DLD1 (cell line): Measurements from ENCODE around the gene PTGDR2.

Source experiments
- in situ Hi-C: cut with HindIII; loops from 2 replicates; pipeline ENCODE4 v1.10.0; 2017; ENCODE audit warnings: low sequenced_read_pairs

PTGDR2 gene

DNA sequence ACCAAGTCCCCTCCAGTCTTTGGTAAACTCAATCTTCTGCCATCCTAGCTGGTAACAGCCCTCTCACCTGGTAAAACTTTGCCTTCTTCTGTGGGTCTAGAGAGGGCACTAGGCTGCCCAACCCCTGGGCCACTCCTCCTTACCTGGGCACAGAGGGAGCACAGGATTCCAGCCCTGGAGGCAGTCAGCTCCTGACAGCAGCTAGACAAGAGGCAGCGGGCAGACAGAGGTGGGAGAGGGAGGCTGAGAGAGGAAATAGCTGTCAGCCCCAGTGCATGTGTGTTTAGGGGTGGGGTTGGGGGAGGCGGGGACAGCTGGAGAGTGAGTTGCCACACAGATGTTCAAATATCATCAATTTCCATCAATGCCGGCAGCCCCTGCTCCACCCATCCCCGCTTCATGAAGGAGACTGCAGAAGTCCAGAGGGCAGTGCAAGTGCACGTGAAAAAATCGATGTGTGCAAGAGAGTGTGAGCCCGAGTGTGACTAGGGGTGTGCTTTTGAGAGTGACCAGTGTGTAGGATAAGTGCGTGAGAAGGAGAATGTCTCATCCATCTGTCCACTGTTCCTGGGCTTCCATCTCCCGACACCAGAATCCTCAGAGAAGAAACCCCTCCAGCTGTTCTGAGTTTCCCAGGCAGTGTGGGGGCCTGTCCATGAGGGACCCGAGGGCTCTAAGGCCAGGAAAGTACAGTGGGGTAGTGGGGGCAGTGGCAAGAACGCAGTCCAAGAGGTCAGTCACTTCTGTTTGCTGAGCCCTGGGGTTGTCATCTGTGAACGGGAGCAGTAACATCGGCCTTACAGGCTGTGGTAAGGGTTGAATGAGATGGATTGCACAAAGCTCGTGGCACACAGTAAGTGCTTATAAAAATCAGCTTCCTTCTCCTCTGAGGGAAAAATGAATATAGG lies at the start of gene PTGDR2:
Gene PTGDR2 (minus strand): TSS at position 225 of the 908 bp plus-strand sequence. CDS start 2,228 bp downstream, outside the sequence.
- in situ Hi-C loops, result no loop called here

DNA sequence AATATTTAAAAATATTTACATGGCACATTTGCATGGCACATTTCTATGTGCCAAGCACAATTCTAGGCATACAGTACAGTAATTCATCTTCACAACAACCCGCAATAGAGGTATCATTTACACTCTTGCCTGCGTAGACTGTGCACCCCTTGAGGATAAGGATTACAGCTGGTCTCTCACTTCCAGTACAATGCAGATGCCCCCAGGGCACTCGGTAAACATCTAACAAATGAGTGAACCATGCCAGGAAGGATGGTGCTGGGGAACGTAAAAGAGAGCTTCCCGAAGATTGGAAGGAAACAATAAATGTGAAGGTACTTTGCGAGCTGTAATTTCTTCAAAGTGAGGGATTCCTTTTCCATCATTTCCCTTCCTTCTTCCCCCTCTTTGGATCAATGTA lies 49.3 kb upstream of the PTGDR2 start:
- in situ Hi-C loops, result no loop called here

DNA sequence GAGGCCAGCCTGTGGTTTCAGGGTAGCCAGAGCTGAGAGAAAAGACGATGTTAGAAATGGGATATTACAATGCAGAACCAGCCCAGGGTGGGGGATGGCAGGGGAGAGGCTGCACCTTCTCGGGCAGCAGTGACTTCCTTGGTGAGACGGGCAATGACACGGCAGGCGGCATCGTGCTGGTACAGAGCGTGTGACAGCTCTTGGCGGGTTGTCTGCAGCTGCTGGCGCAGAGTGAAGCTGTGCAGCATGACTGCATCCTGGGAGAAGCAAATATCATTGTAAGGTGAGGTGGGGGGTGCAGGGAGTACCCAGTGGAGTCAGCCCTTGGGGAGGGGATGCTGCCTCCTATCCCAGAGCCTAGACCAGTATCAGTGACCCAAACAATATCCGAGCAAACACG lies 46.9 kb upstream of the PTGDR2 start:
- in situ Hi-C loops, result no loop called here

DNA sequence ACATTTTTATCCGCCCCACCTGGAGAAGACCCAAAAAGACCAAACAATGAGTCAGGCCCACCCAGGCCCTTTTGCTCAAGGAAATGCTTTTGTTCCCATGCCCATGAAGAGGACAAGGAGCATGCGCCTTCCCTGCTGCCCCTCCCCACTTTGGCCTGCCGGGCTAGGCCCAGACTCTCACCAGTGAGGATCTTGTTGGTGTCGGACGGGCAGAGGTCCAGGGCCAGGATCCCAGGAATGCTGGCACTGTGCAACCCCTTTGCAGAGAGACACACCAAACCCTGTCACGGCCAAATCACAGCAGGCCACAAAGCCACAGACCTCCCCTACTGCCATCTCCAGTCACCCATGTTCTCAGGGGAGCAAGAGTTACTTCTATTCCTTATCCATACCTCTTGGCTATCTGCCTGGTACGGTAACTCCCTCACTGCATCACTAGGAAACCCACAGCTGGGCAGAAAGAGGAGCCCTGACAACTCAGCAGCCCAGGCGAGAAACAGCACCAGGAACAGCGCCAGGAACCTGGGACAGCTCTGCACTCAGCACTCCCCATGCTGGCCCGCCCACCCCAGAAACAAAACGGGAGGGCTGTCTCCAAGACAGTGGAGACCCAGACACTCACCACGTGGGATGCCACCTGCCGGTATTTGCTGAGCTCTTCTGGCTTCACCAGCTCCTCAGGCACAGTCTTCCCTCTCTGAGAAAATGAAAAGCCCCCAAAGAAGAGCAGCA lies 45.1 kb upstream of the PTGDR2 start:
- in situ Hi-C loops, result no loop called here

DNA sequence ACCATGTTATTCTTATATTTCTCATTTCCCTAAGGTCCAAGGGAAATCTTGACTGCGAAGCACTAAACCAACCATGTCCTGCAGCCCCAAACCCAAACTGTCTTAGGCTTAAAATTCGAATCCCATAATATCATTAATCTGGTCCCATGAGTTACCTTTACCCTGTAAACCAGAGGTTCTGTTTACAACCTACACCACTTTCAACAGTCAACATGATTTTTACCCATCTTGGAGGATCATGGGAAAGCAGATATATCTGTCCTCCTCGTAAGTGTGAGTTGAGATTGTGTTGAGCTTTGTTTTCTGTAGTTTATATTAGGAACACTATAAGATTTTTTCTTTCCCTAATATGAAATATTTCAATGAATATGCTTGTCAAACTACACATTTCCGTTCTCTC lies 44.2 kb upstream of the PTGDR2 start:
- in situ Hi-C loops, result no loop called here

DNA sequence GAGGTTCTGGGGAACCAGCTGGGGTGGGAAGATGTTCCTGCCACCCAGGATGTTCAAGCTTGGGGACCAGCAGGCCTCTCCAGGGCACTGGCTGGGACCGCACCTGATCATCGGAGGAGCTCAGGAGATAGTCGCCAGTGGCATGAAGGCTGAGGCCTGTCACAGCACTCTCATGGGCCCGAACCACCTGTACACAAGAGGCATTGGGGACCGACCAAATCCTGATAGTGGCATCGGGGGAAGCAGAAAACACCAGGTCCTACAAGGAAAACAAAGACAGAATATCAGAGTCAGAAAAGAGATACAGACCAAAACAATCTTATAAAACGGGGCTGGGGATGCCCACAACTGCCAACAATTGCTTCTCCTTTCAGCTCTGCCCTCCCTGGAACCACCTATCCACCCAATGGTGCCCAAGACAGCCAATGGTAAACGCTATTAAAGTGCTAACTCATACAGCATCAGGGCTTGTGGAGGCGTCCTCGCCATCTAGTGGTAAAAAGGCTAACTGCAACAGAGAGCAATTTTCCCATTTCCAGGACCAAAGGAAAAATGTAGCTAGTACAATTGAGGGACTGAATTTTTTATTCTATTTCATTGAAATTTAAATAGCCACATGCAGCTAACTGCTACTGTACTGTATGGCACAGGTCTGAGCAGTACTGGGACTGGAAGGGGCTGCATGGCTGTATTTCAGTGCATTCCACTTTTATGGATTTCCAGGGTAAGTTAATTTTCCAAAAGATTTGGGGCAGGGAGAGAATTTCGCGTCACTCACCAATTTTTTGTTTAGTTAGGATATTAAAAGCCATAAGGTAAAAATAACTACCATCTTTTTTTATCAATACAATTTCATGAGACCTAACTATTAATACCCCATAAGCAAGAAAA lies 43.5 kb upstream of the PTGDR2 start:
- in situ Hi-C loops, result no loop called here

DNA sequence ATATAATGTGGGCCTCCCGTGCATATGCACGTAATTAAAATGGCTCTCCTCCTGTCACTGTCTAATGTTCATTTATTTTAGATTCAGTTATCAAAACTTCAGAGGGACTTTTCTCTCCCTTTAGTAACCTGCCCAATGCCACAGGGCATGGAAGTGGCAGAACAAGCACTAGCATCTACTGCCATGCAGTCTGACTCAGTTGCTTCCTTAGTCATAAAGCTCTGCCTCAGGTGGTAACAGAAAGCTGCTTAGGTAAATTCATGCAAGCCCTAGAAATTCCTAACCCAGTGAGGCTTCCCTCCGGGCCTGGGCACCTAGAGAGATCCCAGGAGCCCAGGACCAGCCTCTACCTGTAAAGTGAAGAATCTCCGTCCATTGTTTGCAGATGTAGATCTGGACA lies 41.7 kb upstream of the PTGDR2 start:
- in situ Hi-C loops, result no loop called here

DNA sequence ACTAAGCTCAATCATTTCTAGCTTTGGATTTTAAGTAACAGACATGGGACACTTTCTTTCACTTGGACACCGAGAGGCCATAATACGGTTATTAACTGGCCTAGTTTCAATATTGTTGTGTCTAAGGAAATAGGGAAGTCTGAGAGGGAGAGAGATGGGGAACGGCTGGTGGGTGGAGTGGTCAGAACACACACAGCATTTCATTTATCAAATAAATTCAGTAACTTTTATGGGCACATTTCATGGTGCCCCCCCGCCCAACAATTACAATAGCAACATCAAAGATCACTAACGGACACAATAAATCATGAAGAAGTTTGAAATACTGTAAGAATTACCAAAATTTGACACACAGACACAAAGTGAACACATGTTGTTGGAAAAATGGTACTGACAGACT lies 39.9 kb upstream of the PTGDR2 start:
- in situ Hi-C loops, result no loop called here

DNA sequence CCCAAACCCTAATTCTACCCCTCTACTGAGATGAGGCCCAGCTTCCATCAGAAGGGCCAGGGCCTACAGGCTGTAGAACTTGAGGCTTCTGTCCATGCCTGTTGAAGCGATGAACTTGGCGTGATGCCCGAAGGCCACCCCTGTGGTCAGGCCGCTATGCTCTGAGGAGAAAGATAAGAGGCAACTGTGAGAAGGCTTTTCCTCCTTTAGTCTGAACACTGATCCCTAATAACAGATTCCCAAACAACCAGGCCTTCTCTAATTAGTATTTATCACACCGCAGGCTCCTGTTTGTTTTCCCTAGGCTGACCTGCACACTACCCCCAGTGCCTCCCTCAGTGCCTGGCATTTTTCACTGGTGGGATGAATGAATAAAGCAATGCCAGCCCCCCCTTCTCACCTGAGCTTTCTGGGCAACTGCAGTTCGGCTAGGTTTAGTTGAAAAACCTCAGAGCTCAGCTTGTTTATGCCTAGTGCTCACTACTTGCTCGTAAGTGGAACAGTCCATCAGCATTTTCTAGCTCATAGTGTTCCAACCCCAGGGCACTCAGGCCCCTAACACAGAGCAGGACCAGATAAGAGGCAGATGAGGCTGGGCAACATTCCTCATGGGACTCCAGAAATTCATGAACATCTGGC lies 35.5 kb upstream of the PTGDR2 start:
- in situ Hi-C loops, result no loop called here

DNA sequence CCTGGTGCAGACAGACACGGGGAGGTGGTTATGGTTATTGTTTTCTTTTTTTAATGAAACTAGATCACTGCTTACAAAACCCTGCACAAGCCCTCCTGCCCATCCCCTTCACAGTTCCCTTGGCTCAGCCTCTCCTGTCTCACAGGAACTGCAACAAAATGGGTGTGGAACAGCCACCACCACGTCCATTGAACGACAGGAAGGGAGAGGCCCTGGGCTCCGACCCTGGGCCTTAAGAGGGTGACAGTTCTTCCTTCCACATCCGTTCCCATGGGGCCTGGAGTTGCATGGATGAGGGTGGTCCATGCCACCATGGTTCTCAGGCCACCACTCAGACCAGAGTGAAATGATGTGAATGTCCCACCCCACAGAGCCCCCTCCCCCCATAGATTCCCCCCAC lies 34.9 kb upstream of the PTGDR2 start:
- in situ Hi-C loops, result no loop called here

DNA sequence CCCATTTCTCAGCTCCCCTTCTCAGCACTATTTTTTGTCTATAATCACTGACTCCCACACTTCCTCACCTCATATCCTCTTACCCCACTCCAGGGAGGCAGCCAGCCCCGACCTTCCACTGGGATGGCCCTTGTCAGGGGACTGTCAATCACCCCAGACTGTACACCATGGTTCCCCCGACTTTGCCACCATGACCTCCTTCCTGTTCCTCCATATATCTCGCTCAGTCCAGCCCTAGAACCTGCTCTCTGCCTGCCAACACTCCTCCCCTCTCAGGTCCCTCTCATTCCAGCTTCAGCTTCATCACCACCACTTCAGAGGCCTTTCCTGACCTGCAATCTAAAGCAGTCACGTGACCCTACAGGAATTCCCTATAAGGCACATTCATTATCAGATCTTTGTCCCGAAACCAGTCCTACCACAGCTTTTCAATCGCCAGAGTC lies 34.1 kb upstream of the PTGDR2 start:
- in situ Hi-C loops, result no loop called here

DNA sequence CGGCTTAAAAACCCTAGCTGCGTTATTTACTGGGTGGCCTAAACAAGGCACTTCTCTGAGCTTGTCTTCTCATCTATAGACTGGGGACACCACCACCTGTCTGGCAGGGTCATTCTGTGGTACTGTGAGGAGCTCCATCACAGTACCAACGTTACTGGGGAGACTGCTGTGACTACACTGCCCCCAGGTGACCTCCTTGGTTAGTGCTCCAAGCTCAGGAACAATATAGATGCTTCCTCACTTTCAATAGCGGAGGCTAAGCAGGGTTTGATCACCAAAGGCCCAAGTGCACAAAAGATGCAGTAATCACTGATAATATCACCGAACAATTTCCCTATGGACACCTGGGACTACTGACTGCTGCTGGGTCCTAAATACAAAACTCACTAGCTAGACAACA lies 31.8 kb upstream of the PTGDR2 start:
- in situ Hi-C loops, result no loop called here

DNA sequence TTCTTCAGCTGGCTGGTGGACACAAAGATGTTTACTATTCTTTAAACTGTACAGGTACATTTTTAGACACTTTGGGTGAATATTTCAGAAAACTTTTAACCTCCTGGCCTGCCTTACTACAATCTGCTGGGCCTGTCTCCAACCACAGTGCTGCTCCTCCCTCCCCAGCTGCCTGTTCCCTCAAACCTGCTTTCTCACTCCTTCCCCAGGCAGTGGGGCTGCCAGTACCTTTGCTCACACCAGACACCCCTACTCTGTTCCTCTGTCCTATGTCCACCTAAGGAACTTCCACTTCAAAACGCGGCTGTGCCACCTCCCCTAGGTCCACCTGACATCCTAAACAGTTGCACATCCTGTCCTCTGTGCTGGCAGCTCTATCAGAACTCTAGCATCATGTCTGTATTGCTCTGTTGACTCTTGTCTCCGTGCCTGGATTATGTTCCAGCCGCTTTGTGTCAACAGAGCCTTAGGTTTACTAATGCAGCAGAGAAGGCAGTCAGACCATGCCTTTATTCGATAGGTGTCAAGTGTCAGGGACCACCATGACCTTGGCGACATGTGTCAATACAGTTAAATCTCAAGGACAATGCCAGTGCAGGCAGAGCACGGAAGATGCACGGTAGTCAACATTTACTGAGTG lies 25.0 kb upstream of the PTGDR2 start:
- in situ Hi-C loops, result no loop called here

DNA sequence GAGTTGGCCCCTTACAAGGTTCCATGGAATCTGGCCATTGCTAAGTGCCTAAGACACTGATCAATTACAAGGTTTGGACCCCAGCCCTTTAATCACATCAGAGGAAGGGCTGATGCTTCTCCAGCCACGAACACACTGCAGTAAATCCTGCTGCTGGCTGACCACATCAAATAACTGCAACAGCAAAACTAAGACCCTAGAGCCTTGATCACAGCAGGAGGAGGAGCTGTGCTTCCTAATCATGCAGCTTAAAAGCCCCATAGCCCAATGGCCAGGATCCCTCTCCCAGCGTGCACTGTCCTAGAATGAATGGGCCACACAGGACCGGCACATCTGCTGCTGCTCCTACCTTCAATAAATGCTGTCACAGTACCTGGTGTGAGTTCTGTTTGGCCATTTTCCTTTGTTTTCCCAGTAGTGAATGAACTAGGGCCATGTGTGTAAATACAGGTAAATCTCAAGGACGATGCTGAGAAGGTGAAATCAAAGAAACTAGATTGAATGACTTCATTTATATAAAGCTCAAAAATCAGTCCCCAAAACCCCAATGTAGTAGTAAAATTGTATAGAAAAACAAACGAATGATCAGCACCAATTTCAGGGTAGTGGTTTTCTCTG lies 24.3 kb upstream of the PTGDR2 start:
- in situ Hi-C loops, result no loop called here

DNA sequence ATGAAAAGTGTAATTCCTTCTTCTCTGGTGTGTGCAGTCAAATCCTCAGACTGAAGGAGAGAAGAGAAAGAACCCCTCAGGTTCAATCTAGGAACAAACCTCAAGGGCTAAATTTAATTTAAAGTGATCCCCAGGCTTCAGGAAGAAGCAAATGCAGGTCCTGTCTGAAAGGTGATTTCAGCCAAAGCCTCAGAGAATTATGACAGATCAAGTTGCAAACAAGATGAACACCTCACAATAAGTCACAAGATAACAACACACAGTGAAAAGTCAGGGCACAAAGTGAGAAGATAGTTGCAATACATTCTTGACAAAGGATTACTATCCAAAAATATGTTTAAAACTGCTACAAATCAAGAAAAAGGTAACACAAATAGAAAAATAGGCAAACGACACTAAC lies 23.4 kb upstream of the PTGDR2 start:
- in situ Hi-C loops, result no loop called here

DNA sequence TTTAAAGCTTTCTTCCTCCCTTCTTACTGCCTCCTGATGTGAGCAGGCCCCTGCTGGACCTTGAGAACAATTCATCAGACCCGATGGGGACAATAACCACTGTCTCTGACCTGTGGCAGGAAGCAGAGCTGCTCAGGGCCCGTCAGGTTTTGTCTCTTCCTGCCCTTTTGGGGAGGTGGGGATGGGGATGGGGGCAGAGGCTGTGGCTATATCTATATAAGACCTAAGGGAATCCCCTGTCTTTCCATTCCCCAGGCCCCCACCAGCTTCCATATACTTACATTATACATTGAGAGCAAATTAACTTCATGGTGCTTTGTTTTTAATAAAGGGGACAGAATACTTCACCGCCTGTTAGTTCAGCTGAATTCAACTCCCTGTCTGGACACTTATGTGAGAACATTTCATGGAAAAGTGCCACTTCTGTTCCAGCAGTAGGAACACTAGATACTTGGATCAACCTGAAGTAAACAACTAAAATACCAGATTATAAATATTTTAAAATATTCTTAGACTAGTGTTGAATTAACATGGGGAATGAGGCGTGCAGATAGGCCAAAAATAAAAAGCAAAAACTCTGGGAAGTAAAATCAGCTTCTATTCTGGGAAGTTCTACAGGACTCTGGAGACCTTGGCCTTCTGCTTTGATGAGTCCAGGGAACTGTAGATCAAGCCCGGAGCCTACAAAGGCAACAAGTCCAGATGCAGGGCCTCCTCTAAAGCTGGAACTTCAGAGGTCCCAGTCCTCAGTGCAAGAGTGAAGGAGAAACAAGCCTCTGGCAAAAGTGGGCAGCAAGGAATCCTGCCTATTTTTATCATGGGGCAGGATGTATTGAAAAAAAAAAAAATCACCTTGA lies 22.7 kb upstream of the PTGDR2 start:
- in situ Hi-C loops, result no loop called here

DNA sequence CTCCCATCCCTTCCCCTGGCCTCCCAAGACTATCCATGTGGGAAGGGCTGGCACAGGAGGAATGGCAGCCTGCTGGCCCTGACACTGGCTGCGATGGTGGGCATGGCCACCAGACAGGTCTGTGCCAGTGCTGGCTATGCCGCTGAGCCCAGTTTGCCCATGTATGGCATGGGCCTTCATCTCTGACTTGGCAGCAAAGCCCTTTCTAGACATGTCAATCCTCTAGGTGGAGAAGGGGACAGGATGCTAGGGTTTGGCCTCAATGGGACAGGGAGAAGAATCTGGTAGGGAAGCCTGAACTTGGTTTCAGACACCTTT lies 20.4 kb upstream of the PTGDR2 start:
- in situ Hi-C loops, result no loop called here

DNA sequence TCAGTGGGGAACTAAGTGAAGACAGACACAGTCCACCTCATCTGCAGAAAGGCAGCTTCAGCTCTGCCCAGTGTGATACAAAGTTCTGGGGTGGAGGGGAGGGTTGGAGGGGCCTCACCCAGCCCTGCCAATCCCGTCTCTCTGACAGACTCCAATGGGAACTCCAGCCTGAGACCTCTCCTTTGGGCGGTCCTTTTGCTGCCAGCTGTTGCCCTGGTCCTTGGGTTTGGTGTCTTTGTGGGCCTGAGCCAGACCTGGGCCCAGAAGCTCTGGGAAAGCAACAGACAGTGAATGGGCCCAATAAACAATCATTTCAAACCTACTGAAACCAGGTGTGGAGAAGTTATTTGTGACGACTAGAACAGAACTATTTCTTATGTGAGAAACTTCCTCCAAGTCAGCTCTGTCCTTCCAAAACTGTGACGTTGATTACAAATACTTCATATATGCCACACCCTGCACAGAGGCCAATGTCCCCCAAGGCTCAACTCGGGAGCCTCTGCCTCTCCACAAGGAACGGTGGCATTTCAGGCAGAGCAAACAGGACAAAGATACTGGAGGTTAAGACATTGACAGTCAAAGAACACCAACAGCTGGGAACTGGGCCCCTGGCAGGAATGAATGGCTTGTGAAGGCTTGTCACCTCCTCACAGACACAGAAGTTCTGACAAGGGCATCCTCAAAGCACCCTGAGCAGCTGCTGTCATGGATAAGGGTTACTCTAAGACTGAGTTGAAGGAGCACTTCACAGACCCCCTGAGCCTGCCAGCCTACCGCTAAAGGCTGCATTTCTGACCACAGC lies 19.8 kb upstream of the PTGDR2 start:
- in situ Hi-C loops, result no loop called here
